Activated CD4-positive, CD25-positive, alpha-beta regulatory T cell treated with anti-CD3 and anti-CD28 coated beads, Interleukin-2, amount 50 U/mL, for 16 hours (primary cell): ENCODE data around the gene CDC5L.

Experiments
- DNase-seq: peaks from one replicate; pipeline ENCODE4 v3.0.0-alpha.2; 2020; ENCODE audit warnings: low read depth, low spot score

CDC5L gene

GRCh38 chr6:44373787-44374186 is 13.7 kb upstream of the CDC5L start:
- no peak for DNase-seq

GRCh38 chr6:44375071-44375470 is 12.4 kb upstream of the CDC5L start:
- no peak for DNase-seq

- no peak for DNase-seq
These were observed 10.0 kb upstream of the CDC5L start for GRCh38 chr6:44377484-44377883.

- no peak for DNase-seq
These were observed 9.5 kb upstream of the CDC5L start for GRCh38 chr6:44377971-44378370.

GRCh38 chr6:44381739-44382138 is 5.8 kb upstream of the CDC5L start:
- no peak for DNase-seq

- DNase-seq = no peak
These were observed 1.1 kb upstream of the CDC5L start for GRCh38 chr6:44386364-44386928.

- DNase-seq = no peak
These were observed 569 bp upstream of the CDC5L start for GRCh38 chr6:44386929-44387345.

GRCh38 chr6:44388135-44388487 is 605 bp downstream of the CDC5L start:
- DNase-seq = no peak

- DNase-seq = no peak
These were observed 1.4 kb downstream of the CDC5L start for GRCh38 chr6:44388887-44389286.

- DNase-seq = no peak
These were observed 2.7 kb downstream of the CDC5L start for GRCh38 chr6:44390158-44390683.

- DNase-seq = no peak
These were observed 8.0 kb downstream of the CDC5L start for GRCh38 chr6:44395501-44395900.

GRCh38 chr6:44396968-44397367 is 9.5 kb downstream of the CDC5L start:
- no peak for DNase-seq

- DNase-seq = no peak
These were observed 10.1 kb downstream of the CDC5L start for GRCh38 chr6:44397424-44398164.

- no peak for DNase-seq
These were observed 12.5 kb downstream of the CDC5L start for GRCh38 chr6:44399991-44400390.

GRCh38 chr6:44400572-44400971 is 13.1 kb downstream of the CDC5L start:
- no peak for DNase-seq

- no peak for DNase-seq
These were observed 13.6 kb downstream of the CDC5L start for GRCh38 chr6:44401138-44401537.

- DNase-seq = no peak
These were observed 16.7 kb downstream of the CDC5L start for GRCh38 chr6:44404022-44404714.

GRCh38 chr6:44404715-44405099 is 17.2 kb downstream of the CDC5L start:
- no peak for DNase-seq

GRCh38 chr6:44407951-44408670 is 20.6 kb downstream of the CDC5L start:
- no peak for DNase-seq

- no peak for DNase-seq
These were observed 21.8 kb downstream of the CDC5L start for GRCh38 chr6:44409207-44409794.

GRCh38 chr6:44410363-44410762 is 22.9 kb downstream of the CDC5L start:
- no peak for DNase-seq

GRCh38 chr6:44411141-44411540 is 23.6 kb downstream of the CDC5L start:
- DNase-seq = no peak
